Hepatocyte (in vitro differentiated cells): Measurements from ENCODE around the gene TPRA1.
"Not testable (repeated sequence)": the region's sequence is repeated elsewhere in the genome, so short reads cannot be mapped to it uniquely, and the experiment has no call there.

Source experiments
- EZH2 ChIP-seq: fragments of 200-600 bp; sonication (generic); IDR thresholded peaks from 2 replicates; pipeline ENCODE4 v1.6.1; 2016; ENCODE audit warnings: antibody characterized with exemption, mild to moderate bottlenecking, borderline replicate concordance
- EZH2phosphoT487 ChIP-seq: fragments of 200-600 bp; sonication (generic); IDR thresholded peaks from one replicate; pipeline ENCODE4 v1.6.1; 2018; ENCODE audit warnings: antibody characterized with exemption, mild to moderate bottlenecking, low read depth, moderate library complexity; ENCODE audit not compliant: unreplicated experiment, severe bottlenecking
- TF ChIP-seq, protein P1 (sequence below): fragments of 200-600 bp; sonication (generic); IDR thresholded peaks from 2 replicates; pipeline ENCODE4 v1.5.1; 2016; ENCODE audit warnings: antibody characterized with exemption, mild to moderate bottlenecking; ENCODE audit not compliant: poor library complexity

DNA sequence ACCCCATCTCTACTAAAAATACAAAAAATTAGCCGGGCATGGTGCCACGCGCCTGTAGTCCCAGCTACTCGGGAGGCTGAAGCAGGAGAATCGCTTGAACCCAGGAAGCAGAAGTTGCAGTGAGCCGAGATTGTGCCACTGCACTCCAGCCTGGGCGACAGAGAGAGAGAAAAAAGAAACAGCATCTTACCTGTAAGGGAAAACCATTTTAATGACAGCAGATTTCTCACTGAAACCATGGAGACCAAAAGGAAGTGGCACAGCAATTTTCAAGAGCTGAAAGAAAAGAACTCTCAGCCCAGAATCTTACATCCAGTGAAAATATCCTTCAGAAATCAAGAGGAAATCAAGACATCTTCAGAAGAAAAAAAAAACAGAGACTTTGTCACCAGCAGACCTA is 59.7 kb downstream of the TPRA1 start:
- TF ChIP-seq, protein P1, sequence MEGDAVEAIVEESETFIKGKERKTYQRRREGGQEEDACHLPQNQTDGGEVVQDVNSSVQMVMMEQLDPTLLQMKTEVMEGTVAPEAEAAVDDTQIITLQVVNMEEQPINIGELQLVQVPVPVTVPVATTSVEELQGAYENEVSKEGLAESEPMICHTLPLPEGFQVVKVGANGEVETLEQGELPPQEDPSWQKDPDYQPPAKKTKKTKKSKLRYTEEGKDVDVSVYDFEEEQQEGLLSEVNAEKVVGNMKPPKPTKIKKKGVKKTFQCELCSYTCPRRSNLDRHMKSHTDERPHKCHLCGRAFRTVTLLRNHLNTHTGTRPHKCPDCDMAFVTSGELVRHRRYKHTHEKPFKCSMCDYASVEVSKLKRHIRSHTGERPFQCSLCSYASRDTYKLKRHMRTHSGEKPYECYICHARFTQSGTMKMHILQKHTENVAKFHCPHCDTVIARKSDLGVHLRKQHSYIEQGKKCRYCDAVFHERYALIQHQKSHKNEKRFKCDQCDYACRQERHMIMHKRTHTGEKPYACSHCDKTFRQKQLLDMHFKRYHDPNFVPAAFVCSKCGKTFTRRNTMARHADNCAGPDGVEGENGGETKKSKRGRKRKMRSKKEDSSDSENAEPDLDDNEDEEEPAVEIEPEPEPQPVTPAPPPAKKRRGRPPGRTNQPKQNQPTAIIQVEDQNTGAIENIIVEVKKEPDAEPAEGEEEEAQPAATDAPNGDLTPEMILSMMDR, result not testable (repeated sequence)
- not testable (repeated sequence) for TF ChIP-seq EZH2phosphoT487, EZH2
